ENCODE data around the gene MPV17.

- TF ChIP-seq E2F6 (IDR thresholded peaks at IDR 0.05; ENCODE audit: borderline replicate concordance, low read depth) (no peak), RAD21 (conservative IDR thresholded peaks at IDR 0.05 in 1 of 2, IDR thresholded peaks at IDR 0.05 in 1 of 2) (no peak), CBX8 (IDR thresholded peaks at IDR 0.05) (no peak), RFX5 (IDR thresholded peaks at IDR 0.05) (no peak), MAX (IDR thresholded peaks at IDR 0.05) (no peak), CTCF (IDR thresholded peaks at IDR 0.05) (no peak), USF2 (IDR thresholded peaks at IDR 0.05) (no peak), HOXB13 (CRISPR knock-in tag; IDR thresholded peaks at IDR 0.05; ENCODE audit: low read depth) (no peak), CHD4 (IDR thresholded peaks at IDR 0.05; ENCODE audit: borderline replicate concordance) (no peak), HDAC2 (IDR thresholded peaks at IDR 0.05) (no peak), CEBPB (IDR thresholded peaks at IDR 0.05) (no peak)
Observed at GRCh38 chr2:27312152-27312551, 10.7 kb downstream of the MPV17 start.
